ENCODE measurements around the gene MTO1.

Gene MTO1

GRCh38 chr6:73460056-73460455, 1.5 kb upstream of the MTO1 start (continued):
- TF ChIP-seq ZBTB11 (tag by site-specific recombination; conservative IDR thresholded peaks at IDR 0.05; ENCODE audit: low read depth), result no peak

DNA sequence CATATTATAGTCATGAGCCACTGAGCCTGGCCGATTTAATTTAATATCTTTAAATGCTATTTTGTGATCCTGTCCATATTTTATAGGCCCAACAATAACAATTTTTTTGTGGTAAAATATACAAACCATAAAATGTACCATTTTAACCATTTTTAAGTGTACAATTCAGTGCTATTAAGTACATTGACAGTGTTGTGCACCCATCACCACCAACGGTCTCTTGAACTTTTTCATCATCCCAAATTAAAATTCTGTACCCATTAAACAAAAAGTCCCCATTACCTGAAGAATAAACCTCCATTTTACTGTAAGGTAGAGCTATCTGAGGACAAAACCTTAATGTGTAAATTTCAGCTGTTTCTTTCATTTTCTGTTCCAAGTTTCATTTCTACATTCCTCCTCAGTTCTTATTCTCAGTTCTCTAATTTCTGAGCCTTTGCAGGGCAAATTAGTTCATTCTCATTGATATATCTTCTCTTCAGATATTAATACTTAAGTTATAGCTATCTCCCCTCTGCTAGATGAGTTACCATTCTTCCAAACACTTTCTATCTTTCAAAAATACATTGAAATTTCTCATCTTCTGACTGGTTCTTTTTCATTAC, 10.3 kb downstream of the MTO1 start:
- no peaks in the 10 kb centered on the region for H3K4me1 ChIP-seq (ENCODE audit: control insufficient read depth, insufficient read depth, low read length)
- H3K36me3 ChIP-seq (ENCODE audit: control insufficient read depth in 2 of 2, insufficient read depth in 1 of 2, low read length in 2 of 2), result peaks cover 71 to 85% of the 10 kb centered on the region in 2 experiments
- ChIA-PET CTCF (interaction anchor here (0.7 kb wide), 1 partner anchor 143 kb away, joined by 3 read pairs; no protein-coding TSS in a partner anchor), POLR2A (interaction anchor here (0.5 kb wide), 1 partner anchor 29 kb away, joined by 3 read pairs; no protein-coding TSS in a partner anchor)
- no peak overlapping the region for H3K4me3 ChIP-seq (ENCODE audit: low read depth, low read length)
- H3K27ac ChIP-seq (ENCODE audit: extremely low read depth, low read depth, low read length), result no peak overlapping the region
- TF ChIP-seq ZSCAN23 (tag by site-specific recombination; IDR thresholded peaks at IDR 0.05) (no peak), MZF1 (tag by site-specific recombination; IDR thresholded peaks at IDR 0.05; ENCODE audit: borderline replicate concordance) (no peak), ZNF473 (tag by site-specific recombination; IDR thresholded peaks at IDR 0.05) (no peak), ZNF664 (tag by site-specific recombination; IDR thresholded peaks at IDR 0.05) (no peak), ZNF366 (tag by site-specific recombination; conservative IDR thresholded peaks at IDR 0.05) (no peak), KLF16 (tag by site-specific recombination; IDR thresholded peaks at IDR 0.05) (no peak), ZNF830 (tag by site-specific recombination; IDR thresholded peaks at IDR 0.05; ENCODE audit: low read depth) (no peak), ZNF548 (tag by site-specific recombination; IDR thresholded peaks at IDR 0.05) (no peak), ZNF24 (tag by site-specific recombination; IDR thresholded peaks at IDR 0.05) (no peak), ZBTB11 (tag by site-specific recombination; conservative IDR thresholded peaks at IDR 0.05; ENCODE audit: low read depth) (no peak), ZNF26 (tag by site-specific recombination; IDR thresholded peaks at IDR 0.05) (no peak), ZNF529 (tag by site-specific recombination; IDR thresholded peaks at IDR 0.05; ENCODE audit: insufficient replicate concordance) (no peak), ZNF530 (tag by site-specific recombination; IDR thresholded peaks at IDR 0.05; ENCODE audit: low read depth) (no peak), ZNF544 (tag by site-specific recombination; IDR thresholded peaks at IDR 0.05) (no peak), GLI2 (tag by site-specific recombination; IDR thresholded peaks at IDR 0.05; ENCODE audit: borderline replicate concordance, low read depth) (no peak), ZNF350 (tag by site-specific recombination; IDR thresholded peaks at IDR 0.05) (no peak), BCL11B (tag by site-specific recombination; IDR thresholded peaks at IDR 0.05; ENCODE audit: low read depth) (no peak), ZNF776 (tag by site-specific recombination; IDR thresholded peaks at IDR 0.05; ENCODE audit: borderline replicate concordance) (no peak), ZNF701 (tag by site-specific recombination; IDR thresholded peaks at IDR 0.05) (no peak)
- TF ChIP-seq, protein P1, sequence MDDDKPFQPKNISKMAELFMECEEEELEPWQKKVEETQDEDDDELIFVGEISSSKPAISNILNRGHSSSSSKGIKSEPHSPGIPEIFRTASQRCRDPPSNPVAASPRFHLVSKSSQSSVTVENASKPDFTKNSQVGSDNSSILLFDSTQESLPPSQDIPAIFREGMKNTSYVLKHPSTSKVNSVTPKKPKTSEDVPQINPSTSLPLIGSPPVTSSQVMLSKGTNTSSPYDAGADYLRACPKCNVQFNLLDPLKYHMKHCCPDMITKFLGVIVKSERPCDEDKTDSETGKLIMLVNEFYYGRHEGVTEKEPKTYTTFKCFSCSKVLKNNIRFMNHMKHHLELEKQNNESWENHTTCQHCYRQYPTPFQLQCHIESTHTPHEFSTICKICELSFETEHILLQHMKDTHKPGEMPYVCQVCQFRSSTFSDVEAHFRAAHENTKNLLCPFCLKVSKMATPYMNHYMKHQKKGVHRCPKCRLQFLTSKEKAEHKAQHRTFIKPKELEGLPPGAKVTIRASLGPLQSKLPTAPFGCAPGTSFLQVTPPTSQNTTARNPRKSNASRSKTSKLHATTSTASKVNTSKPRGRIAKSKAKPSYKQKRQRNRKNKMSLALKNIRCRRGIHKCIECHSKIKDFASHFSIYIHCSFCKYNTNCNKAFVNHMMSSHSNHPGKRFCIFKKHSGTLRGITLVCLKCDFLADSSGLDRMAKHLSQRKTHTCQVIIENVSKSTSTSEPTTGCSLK (tag by site-specific recombination; IDR thresholded peaks at IDR 0.05), result no peak
- no peaks in the 10 kb centered on the region for H3K9me3 ChIP-seq (ENCODE audit: control insufficient read depth, insufficient read depth, low read depth, low read length)

Measured in HEK293 (cell line).